ENCODE measurements around the gene ELOVL6.
A peak's percentile ranks its signal among the peaks of the same experiment; 100 is the strongest.
"Not testable (repeated sequence)": the region's sequence is repeated elsewhere in the genome, so short reads cannot be mapped to it uniquely, and the experiment has no call there.

Gene ELOVL6

GRCh38 chr4:110071466-110071865, 126.9 kb downstream of the ELOVL6 start:
- no peak for DNase-seq

GRCh38 chr4:110068248-110068647, 130.2 kb downstream of the ELOVL6 start:
- no peak for DNase-seq

GRCh38 chr4:110064934-110065333, 133.5 kb downstream of the ELOVL6 start:
- no peak for DNase-seq

DNA sequence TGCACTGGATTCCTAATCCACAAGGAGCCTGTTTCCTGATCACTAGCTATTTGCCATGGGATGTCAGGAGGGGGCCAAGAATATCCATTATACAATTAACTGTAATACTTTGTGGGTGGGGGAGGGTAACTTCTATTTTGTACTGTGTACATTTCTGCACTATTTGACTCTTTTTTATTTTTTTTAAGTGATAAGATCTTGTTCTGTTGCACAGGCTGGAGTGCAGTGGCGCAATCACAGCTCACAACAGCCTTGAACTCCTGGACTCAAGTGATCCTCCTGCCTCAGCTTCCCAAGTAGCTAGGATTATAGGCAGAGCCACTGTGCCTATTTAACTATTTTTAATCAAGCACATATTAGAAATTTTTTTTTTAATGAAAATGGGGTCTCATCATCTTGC, 134.1 kb downstream of the ELOVL6 start:
- peak; percentile 31 for DNase-seq

DNA sequence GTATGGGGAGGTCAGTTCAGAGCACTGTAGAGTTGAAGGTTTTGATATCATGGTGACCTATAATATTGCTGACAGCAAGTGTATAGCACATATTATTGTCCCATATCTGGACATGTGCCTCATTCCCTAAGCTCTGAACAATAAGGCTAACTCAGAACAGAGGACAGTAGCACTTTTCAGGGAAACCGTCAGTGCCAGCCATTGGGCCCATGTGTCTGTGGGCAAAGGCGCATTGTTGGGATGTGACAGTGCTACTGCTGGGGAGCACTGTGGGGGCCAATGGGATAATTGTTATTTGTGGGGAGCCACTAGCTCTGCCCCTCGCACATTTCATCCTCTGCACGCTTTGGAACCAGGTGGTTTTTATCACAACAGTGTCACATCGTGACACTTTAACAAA, 136.2 kb downstream of the ELOVL6 start:
- no peak for DNase-seq

- no peak for DNase-seq
These were observed 137.3 kb downstream of the ELOVL6 start for GRCh38 chr4:110061076-110061475.

- DNase-seq, result no peak
These were observed 138.7 kb downstream of the ELOVL6 start for GRCh38 chr4:110059556-110060191.

DNA sequence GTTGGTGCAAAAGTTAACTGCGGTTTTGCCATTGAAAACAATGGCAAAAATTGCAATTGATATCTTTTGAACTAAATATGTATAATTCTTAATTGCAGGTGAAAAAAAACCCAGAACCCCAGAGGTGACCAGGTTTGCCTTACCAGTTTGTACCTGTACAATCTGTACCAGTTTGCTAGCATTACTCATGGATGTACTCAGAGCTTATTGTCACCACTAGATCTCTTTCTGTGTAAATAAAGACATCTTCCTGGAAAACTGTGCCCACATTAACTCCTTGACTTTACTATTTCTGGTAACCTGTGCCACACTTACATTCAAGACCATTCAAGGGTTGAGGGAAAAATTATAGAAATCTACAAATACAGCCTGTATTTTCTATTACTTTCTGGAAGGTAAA, 139.7 kb downstream of the ELOVL6 start:
- no peak for DNase-seq

DNA sequence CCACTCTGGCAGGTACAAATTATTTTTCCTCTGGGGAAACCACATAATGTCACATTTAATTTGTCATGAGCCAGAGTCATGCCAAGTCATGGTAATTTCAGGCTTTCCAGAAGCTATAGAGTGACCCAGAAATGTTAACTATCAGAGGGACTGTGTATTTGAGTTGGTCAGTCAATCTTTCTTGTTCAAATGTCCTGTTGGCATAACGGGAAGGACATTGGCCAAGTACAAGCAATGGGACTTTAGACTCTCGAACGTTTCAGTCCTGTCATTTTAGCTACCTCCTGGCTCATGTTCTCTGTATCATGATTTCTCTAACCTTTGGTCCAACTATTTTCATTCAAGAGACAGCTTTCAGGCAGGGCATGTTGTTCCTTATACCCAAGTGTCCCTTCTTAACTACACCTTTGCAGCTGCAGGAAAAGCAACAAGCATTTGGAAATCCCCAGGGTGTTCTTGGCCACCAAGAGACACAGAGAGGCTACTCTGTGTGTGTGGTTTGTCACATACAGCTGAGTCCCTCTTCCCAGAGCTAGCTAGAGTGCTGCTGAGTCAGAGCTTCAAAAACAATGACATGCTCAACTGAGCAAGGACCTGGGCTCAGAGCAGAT, 143.2 kb downstream of the ELOVL6 start:
- no peak for DNase-seq

DNA sequence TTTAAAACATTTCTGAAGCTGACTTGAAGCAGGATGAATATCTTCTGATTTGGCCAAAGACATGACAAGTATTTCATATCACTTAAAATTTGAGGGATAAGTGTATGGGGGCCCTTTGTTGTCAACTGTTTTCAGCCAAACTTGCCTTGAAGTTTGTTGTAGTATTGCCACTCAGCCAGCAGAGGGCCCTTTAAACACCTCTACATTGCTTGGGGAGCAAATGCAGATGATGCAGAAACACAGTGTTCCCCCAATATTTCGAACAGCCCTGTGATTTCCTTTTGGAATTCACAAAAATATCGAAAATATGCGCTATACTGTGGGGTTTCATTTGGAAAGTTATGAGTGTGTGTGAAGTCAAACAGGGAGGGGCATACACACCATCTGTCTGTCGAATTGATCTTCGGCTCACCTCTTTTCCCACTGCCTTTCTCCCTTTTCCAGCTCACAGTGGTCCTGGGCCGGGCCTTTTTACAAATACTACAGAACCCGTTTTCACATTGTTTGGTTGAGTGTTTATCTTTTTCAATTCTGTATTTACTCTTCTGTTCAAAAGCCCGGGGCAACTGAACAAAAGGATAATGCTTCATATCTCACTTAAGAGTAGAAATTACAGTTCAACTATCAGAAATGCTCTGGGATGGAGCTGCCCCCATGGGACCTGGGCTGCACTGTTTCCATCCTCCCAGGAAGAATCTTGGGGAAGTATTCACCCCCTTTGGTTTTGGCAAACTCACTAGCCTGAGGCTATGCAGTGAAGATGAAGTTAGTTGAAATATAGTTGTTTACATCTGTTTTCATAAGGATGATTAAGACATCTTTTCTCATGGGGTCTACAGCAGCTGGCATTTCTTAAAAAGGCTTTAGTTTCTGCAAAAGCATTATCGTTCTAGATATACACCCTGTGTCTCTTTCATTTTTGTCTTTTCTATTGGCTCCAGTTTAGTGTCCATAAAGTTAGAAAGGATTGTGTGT, 148.2 kb downstream of the ELOVL6 start:
- no peak for DNase-seq

DNA sequence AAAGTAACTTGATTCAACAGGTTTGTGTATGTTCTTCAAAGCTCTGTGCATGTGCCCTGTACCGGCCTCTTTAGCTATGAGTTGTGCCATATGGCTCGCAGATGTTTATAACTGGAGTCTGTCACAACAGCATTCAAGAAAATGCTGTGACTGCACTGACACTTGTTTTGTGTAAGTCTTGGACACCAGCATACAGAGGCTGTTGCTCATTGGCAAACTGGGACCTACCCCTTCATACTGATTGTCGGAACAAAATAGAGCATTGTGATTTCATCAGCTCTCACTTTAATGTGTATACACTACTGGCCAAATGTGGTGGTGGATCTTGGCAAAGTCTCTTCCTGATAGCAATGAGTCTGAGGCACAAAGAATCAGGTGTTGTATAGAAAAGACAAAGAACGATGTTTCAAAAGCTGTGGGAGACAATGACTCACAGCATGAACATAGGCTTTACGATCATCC, 151.8 kb downstream of the ELOVL6 start:
- DNase-seq, result no peak

DNA sequence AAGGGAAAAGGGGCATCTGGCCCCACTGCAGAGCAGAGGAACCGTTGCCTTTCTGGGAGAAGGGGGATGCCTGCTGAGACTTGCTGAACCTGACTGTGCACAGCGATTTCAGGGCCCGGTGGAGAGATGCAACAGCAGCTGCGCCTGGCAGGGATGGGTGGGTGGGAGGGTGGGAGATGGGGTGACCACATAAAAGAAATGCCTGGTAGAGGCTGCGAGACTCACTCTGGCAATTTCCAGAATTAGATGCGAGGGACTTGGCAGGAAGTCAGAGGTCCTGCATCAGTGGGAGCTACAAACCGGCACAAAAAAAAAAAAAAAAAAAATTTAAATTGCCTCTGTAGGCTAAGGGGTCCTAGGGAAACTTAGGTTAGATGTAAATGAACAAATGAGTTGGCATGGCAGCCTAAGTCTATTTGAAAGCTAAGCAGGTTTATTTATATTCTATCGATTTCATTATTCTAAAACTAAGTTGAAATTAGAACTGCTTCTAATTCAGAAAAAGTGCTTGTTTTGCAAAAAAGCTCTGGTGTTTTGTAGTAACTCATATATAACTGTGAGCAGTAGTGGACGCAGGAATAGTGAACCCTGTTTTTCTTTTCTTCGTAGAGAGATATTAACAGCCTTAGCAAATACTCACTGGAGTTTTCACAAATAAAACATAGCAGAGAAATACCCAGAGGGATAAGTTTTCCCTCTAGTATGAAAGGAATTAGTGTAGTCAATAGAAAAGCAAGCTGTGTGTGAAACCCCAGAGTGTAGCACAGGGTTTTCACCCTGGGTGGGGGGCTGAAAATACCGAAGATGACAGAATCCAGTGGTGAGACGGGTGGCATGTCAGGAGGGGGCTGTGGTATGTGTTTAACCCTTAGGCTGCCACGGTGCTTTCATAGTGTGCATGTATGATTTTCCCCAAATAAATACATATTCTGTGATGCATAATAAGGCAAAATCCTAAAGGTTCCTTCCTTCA, 155.6 kb downstream of the ELOVL6 start:
- DNase-seq, result no peak

DNA sequence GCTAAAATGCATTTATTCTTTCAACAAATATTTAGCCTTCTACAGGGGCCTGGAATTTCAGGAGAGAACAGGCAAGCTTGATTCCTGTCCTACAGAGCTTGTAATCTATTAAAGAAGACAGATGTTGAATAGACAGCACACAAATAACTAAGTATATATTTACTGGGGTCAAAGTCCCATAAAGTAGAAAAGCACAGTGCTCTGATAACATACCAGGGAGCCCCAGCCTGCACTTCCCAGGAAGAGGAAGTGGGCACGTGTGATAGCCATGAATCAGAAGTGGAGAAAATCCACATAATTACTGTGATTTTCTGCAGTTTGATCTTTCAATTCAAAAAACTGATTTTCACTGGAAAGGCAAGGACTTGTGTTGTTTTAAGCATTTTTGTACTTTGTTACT, 156.7 kb downstream of the ELOVL6 start:
- DNase-seq, result no peak

GRCh38 chr4:110039164-110039563, 159.3 kb downstream of the ELOVL6 start:
- DNase-seq, result not testable (repeated sequence)

DNA sequence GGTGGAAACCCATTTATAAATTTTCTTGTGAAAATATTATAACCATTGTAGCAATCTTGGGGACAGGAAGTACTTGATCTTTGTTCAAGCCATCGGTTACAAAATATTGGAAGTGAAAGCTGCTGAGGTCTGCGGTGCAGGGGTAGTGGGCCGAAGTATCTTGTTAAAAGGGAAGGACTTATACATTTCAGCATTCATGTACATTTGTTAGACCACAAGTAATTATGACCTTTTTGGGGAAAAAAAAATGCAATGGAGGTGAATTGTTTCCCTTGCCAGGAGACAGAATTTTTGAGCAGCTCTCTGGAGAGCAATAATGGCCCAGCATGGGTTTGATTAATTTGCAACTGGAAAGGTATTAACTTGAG, 164.4 kb downstream of the ELOVL6 start:
- DNase-seq, result peak; percentile 45

- no peak for DNase-seq
These were observed 164.9 kb downstream of the ELOVL6 start for GRCh38 chr4:110033355-110034025.

- peak; percentile 84 for DNase-seq
These were observed 165.8 kb downstream of the ELOVL6 start for GRCh38 chr4:110032603-110033002.

DNA sequence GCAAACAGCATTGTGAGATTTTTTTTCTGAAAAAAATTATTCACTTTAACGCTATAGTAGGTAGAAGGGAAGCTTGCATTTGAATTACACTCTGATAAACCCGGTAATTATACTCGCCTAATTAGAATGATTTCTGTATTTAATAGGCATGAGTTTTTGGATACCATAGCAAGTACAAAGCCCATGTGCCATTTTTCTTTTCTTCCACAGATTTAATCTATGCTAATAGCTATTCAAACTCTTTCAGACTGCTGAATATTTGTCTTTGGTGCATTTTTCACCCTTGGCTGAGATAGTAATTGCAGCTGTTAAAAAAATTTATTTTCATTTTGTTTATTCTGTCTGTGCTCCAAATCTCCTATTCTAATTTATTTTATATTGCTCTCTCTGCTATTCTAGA, 172.7 kb downstream of the ELOVL6 start:
- DNase-seq, result no peak

DNA sequence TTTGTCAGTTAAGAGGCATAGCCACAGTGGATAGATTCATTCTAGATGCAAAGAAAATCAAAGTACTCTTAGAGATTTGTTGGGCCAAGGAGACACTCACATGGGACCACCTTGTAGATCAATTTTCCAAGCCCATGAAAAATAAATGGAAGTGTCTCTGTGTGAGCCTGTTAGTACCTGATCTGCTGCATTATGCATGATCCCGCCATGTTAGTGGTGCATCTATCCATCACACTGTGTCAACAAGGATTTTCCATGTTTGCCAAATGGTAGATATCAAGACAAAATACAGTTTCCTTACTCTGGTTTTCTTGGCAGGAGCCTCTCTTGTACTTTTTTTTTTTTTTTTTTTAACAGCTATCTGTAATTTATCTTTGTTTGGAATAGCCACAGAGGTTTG, 173.4 kb downstream of the ELOVL6 start:
- no peak for DNase-seq

DNA sequence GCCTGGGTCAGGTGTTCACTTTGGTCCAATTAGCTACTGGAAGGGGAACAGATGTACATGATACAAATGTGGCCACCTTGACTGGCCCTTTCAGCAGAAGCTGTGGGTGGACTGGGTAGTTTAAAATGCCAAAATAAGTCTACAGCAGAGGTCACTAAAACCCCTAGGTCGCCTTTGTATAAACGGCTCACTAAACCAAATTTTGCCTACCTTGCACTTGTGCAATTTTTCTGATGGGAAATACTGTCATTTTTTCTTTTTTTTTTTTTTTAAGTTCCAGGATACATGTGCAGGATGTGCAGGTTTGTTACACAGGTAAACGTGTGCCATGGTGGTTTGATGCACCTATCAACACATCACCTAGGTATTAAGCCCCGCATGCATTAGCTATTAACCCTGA, 176.0 kb downstream of the ELOVL6 start:
- no peak for DNase-seq

DNA sequence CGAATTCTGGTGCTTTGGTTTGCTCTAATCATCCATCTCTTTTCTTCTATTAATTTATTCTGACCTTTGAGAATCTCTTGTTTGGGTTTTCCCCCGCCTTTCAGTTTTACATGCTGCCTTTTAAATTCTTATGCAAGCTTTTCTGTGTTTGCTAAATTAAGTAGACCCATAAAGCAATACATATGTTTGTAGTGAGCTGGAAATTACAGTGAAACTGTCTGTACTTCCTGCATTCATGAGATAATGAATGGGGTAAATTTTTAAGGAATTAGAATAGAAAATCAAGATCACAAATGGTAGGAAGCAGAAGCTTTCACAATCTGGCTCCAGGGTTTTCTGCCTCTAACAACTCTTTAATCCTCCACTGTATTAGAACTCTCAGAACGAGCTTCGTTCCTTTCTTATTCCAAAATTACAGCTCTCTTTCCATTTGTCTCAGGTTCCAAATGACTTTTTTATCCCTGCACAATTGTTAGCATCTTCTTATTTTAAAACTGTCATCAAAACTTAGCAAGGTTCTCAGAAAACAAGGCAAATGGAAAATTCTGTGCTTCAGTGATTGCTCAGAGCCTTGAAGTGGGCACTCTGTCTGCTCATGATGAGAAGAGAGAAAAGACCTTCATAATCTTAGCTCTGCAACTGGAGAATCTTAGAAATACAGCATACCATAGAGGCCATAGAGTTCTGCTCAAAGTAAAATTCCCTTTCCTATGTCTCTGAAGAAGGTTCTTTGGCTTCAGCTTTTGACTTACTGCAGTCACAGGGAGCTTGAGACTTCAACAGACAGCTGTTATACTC, 177.6 kb downstream of the ELOVL6 start:
- DNase-seq, result no peak

Data from GF-D8 (cell line).